ENCODE data around the gene LCN12.

The LCN12 gene

GRCh38 chr9:136934277-136934676, 17.8 kb upstream of the LCN12 start:
- H3K4me3 ChIP-seq (ENCODE audit: low read depth, low read length): no peak overlapping the region
- ChIA-PET POLR2A (no interaction called here), CTCF (interaction anchor here (1.4 kb wide), 1 partner anchor 11 kb away, joined by 5 read pairs; the partner anchor contains the start of gene C8G)
- DNase-seq (ENCODE audit: low read depth, low spot score): no peak
- no peak for TF ChIP-seq CTCF (IDR thresholded peaks at IDR 0.05; ENCODE audit: insufficient read depth, low read length, missing control alignments)

GRCh38 chr9:136935651-136936050, 16.4 kb upstream of the LCN12 start:
- TF ChIP-seq CTCF (IDR thresholded peaks at IDR 0.05; ENCODE audit: insufficient read depth, low read length, missing control alignments): no peak
- no peak for DNase-seq (ENCODE audit: low read depth, low spot score)
- ChIA-PET CTCF (interaction anchor here (0.7 to 1.7 kb wide), 3 partner anchors 9 to 493 kb away, joined by 3 to 6 read pairs (median 6); partner anchors contain the start of gene C8G), POLR2A (no interaction called here)
- H3K4me3 ChIP-seq (ENCODE audit: low read depth, low read length): no peak overlapping the region

- POLR2A ChIA-PET: interaction anchor here (0.9 kb wide), 1 partner anchor 11 kb away, joined by 6 read pairs; no protein-coding TSS in a partner anchor
- TF ChIP-seq CTCF (IDR thresholded peaks at IDR 0.05; ENCODE audit: insufficient read depth, low read length, missing control alignments): no peak
- H3K4me3 ChIP-seq (ENCODE audit: low read depth, low read length): no peak overlapping the region
- CTCF ChIA-PET: interaction anchor here (1.3 to 3.1 kb wide), 4 partner anchors 8 to 16 kb away, joined by 4 to 13 read pairs (median 6); partner anchors contain the start of gene C8G
- no peak for DNase-seq (ENCODE audit: low read depth, low spot score)
These were observed 15.4 kb upstream of the LCN12 start for GRCh38 chr9:136936645-136937170.

GRCh38 chr9:136937186-136938001, 14.7 kb upstream of the LCN12 start:
- H3K4me3 ChIP-seq (ENCODE audit: low read depth, low read length): no peak overlapping the region
- no peak for TF ChIP-seq CTCF (IDR thresholded peaks at IDR 0.05; ENCODE audit: insufficient read depth, low read length, missing control alignments)
- CTCF ChIA-PET: interaction anchor here (1.3 to 3.1 kb wide), 3 partner anchors 10 to 92 kb away, joined by 4 to 13 read pairs (median 6); no protein-coding TSS in a partner anchor
- POLR2A ChIA-PET: interaction anchor here (0.5 to 0.6 kb wide), 2 partner anchors 97 to 305 kb away, joined by 3 to 4 read pairs; no protein-coding TSS in a partner anchor
- DNase-seq (ENCODE audit: low read depth, low spot score): no peak

GRCh38 chr9:136939431-136939995, 12.6 kb upstream of the LCN12 start:
- H3K4me3 ChIP-seq (ENCODE audit: low read depth, low read length): no peak overlapping the region
- CTCF ChIA-PET: interaction anchor here (2.5 to 3.1 kb wide), 2 partner anchors 8 to 90 kb away, joined by 6 to 13 read pairs; no protein-coding TSS in a partner anchor
- no peak for DNase-seq (ENCODE audit: low read depth, low spot score)
- POLR2A ChIA-PET: no interaction called here
- TF ChIP-seq CTCF (IDR thresholded peaks at IDR 0.05; ENCODE audit: insufficient read depth, low read length, missing control alignments): no peak

All from AG04449 (cell line).